HG03066 (cell line): ENCODE measurements around the gene CARF.
"Not testable (repeated sequence)": the region's sequence is repeated elsewhere in the genome, so short reads cannot be mapped to it uniquely, and the experiment has no call there.

Source experiments
- ATAC-seq: cut with Tn5 transposase; IDR thresholded peaks from one replicate; pipeline ENCODE4 v1.9.1; 2021; ENCODE audit warnings: low read depth; ENCODE audit not compliant: unreplicated experiment

CARF gene

GRCh38 chr2:202934456-202934855, 22.4 kb downstream of the CARF start:
- no peak for ATAC-seq

DNA sequence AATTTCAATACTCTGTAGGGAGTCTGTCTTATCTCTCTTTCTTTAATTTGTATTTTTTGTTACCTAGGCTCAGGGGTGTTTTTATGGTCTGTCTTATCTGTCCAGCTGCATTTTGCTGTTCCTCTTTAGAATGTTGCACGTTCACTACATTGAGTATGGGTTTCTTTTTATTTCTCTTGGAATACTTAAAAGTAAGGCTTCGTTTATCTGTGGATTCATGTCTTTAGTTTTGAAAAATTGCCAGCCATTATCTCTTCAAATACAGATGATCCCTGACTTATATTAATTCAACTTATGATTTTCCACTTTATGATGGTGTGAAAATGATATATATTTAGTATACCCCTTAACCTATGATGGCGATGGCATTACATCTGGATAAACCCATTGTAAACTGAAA, 26.9 kb downstream of the CARF start:
- ATAC-seq = no peak

- no peak for ATAC-seq
Observed at GRCh38 chr2:202941771-202942170, 29.7 kb downstream of the CARF start.

DNA sequence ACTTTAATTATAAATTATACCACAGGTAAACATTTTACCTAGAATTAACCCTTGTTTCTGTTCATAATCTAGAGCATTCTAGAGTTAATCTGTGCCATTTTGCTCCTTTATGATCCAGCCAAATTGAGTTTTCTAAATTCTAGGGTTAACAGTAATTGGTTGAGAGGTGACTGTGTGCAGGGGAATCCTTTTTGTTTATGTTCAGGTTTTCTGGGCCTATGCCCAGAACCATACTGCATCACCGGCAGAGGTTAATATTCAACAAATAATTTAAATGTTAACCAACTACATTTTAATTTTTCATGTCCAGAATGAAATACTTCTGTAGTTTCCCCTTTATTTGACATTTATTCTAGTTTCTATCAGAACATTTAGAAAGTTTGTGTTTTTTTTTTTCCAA, 32.3 kb downstream of the CARF start:
- ATAC-seq = no peak

- ATAC-seq = no peak
Observed at GRCh38 chr2:202944816-202945215, 32.7 kb downstream of the CARF start.

GRCh38 chr2:202945497-202945896, 33.4 kb downstream of the CARF start:
- ATAC-seq = no peak

DNA sequence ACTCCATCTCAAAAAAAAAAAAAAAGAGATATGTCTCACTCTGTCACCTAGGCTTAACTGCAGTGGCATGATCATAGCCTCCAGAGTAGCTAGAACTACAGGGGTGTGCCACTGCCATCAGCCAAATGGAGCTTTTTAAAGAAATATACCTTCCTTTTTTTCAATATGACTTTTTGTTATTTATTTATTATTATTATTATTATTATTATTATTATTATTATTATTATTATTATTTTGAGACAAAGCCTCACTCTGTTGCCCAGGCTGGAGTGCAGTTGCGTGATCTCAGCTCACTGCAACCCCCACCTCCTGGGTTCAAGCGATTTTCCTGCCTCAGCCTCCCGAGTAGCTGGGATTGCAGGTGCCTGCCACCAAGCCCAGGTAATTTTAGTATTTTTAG, 37.3 kb downstream of the CARF start:
- not testable (repeated sequence) for ATAC-seq

DNA sequence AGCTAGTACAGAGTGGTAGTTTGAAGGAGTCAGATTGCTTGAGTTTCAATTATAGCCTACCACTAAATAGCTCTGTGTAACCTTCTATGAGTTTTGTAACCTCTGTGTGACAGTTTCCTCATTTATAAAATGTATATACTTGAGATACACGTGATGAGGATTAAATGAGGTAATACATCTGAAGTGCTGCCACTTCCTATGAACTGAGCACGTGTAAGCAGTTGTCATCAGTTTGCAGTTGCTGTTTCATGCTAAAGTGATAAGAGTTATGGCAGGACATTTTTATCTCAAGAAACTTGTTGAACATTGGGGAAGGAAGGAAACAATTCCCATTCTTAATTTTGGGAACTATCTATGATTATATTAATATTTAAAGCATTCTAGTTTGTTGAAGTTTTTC, 38.5 kb downstream of the CARF start:
- no peak for ATAC-seq

DNA sequence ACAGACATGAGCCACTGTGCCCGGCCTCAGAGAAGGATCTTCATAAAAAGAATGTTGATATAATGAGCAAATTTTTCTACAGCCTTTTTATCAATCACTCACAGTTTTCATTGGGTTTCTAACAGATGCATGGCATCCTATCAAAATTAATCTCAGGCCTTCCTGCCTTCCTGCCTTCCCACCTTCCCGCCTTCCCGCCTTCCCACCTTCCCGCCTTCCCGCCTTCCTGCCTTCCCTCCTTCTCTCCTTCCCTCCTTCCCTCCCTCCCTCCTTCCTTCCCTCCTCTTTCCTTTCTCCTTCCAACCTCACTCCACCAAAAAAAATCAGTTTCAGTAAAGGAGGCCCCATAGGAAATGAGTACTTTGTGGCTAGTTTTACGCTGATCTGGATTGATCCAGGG, 48.4 kb downstream of the CARF start:
- no peak for ATAC-seq

DNA sequence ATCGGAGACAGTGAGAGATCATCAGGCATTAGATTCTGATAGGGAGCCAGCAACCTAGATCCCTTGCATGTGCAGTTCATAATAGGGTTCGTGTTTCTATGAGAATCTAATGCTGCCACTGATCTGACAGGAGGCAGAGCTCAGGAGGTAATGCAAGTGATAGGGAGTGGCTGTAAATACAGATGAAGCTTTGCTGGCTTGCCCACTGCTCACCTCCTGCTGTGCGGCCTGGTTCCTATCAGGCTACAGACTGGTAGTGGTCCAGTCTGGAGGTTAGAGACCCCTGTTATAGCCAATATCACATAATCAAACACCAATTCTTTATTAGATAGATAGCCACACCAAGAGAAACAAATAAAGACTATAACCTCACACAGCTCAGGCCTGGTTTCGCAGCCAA, 51.6 kb downstream of the CARF start:
- ATAC-seq = no peak

DNA sequence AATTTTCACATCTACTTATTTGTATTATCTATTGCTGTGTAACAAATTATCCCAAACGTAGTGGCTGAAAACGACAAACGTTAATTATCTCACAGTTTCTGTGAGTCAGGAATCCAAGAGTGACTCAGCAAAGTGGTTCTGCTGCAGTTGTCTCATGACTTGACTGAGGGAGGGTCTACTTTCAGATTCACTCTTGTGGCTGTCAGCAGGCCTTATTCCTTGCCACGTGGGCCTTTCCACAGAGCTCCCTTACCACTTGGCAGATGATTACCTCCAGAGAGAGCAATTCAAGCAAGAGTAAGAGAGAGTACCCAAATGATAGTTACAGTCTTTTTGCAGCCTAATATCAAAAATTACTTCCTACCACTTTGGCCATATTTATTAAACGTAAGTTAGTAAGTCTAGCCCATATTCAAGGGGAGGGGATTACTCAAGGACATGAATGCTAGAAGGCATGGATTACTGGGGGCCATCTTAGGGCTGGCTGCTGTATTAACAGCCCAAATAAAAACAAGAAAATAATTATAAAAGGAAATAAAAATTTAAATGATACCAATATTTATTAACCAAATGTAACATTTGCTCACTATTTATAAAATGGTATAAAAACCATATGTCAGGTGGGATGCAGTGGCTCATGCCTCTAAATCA, 53.9 kb downstream of the CARF start:
- peak; percentile 73 for ATAC-seq

- ATAC-seq = not testable (repeated sequence)
Observed at GRCh38 chr2:202969404-202969803, 57.3 kb downstream of the CARF start.

DNA sequence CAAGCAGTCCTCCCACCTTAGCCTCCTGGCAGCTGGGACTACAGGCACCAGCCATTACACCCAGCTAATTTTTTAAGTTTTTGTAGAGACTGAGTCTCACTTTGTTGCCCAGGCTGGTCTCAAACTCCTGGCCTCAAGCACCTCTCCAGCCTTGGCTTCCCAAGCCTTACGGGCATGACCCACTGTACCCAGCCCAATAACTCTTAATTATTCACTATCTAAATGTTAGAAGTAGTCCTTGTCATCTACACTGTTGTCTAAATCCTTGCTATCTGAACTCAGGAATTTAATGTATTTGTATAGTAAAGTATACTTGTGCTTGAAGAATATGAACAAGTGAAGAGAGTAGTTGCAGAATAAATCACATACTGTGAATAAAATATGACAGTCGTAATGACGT, 64.7 kb downstream of the CARF start:
- ATAC-seq = no peak

DNA sequence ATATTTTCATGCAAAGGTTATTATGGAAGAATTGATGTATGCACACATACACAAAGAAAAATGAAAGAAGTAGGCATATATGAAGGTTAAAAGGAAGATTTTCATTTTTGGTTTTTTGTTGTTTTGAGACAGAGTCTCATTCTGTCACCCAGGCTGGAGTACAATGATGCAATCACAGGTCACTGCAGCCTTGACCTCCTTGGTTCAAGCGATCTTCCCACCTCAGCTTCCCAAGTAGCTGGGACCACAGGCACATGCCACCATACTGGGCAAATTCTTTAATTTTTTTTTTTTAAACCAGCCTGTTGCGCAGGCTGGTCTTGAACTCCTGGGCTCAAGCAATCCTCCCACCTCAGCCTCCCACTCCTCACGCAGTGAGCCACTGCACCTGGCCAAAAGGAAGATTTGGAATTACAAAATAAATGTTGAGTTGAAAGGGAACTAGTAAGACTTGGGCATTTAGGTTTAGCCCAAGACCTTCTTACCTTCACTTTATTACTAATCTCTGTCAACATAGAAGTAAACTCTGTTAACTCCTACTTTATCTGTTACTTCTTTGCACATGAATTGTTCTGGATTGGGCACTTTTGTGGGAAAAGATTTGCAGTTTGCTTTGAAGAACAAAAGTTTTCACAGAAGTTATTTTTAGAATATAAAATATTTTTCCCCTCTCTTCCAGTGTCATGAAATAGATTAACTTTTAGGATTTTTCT, 70.9 kb downstream of the CARF start:
- ATAC-seq = no peak

GRCh38 chr2:202989749-202990148, 77.7 kb downstream of the CARF start:
- no peak for ATAC-seq

GRCh38 chr2:202990501-202990900, 78.4 kb downstream of the CARF start:
- no peak for ATAC-seq

GRCh38 chr2:202997113-202997512, 85.0 kb downstream of the CARF start:
- not testable (repeated sequence) for ATAC-seq

DNA sequence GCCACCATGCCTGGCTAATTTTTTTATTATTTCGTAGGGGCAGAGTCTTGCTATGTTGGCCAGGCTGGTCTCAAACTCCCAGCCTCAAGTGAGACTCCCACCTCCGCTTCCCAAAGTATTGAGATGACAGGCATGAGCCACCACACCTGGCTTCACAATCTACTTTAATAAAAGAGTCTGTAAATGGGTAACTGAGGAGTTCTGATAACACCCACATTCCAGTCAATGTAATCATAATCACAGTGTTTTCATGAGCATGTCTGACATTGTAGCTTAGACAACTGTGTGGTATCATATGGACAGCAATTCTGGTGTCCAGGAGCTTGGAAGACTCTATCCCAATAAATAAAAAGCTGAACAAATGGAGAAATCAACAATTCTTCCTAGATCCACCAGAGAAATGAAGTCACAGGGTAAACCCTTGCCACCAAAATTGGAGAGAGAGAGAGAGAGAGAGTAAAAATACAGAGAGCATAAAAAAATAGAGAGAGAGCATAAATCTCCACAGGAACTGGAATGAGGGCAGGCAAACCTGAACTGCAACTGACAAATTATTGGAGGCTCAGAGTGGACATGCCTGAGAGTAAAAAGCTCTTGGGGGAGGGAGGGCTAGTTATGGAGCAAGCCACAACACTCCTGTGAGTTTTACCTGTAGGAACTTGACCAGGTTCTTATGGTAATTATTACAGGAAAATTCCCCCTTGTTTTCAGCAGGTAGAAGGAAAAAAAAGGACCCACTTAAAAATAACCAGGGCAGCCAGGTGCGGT, 90.2 kb downstream of the CARF start:
- no peak for ATAC-seq

DNA sequence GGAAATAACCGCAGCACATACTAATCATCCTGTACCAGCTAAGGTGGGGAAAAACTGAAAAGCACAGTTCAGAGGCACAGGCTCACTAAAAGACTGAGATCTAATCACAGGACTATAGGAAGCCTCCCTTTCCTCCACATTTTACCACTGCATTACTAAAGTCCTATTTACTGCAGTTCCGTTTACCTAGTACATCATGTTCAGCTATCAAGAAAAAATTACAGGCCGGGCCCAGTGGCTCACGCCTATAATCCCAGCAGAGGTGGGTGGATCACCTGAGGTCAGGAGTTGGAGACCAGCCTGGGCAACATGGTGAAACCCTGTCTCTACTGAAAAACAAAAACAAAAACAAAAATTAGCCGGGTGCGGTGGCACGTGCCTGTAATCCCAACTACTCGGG, 91.6 kb downstream of the CARF start:
- no peak for ATAC-seq

- peak; percentile 96 for ATAC-seq
Observed at GRCh38 chr2:203014456-203015199, 102.6 kb downstream of the CARF start, which contains the start of gene NBEAL1. Gene NBEAL1, plus strand, starts transcription at chr2:203014875. Its CDS starts 1,510 bp downstream, at chr2:203016385.

- ATAC-seq = no peak
Observed at GRCh38 chr2:203016716-203017115, 104.6 kb downstream of the CARF start.
